C4-2B (cell line): ENCODE results near the gene PHACTR1.

Source experiments
- CTCF ChIP-seq: fragments of 450-650 bp; conservative IDR thresholded peaks from 2 replicates; pipeline ENCODE4 v1.5.1; 2017; ENCODE audit warnings: mild to moderate bottlenecking
- ZFX ChIP-seq: fragments of 450-650 bp; IDR thresholded peaks from 2 replicates; pipeline ENCODE4 v1.6.1; 2017

- TF ChIP-seq CTCF = no peak
- TF ChIP-seq ZFX = no peak
Measured at GRCh38 chr6:12974551-12974950, 258.0 kb downstream of the PHACTR1 start.
